HG02798 (cell line): Measurements from ENCODE around the gene RASGRP2.
"Not testable (repeated sequence)": the region's sequence is repeated elsewhere in the genome, so short reads cannot be mapped to it uniquely, and the experiment has no call there.

Source experiments
- ATAC-seq: cut with Tn5 transposase; IDR thresholded peaks from one replicate; pipeline ENCODE4 v1.9.1; 2021; ENCODE audit warnings: mild to moderate bottlenecking; ENCODE audit not compliant: unreplicated experiment, poor library complexity

RASGRP2 gene

GRCh38 chr11:64710418-64711137, 33.4 kb downstream of the RASGRP2 start:
- ATAC-seq = no peak

DNA sequence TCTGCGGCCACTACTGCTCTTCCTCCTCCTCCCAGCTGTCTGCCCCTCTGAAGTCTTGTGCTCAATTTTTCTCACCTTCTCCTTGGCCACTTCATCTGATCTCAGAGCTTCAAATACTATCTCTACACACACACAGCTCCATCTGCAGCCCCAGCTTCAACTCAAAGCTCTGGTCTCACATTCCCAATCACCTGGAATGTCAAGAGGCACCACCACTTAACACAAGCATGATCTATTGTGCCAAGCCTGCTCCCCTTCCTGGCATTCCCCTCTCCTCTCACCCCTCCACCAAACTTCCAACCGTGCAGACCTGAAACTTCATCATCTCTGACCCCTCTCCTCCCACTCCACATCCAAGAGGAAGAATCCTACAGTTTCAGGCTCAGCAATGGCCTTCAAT, 38.4 kb downstream of the RASGRP2 start:
- no peak for ATAC-seq

- no peak for ATAC-seq
Measured at GRCh38 chr11:64703048-64703447, 40.9 kb downstream of the RASGRP2 start.

- not testable (repeated sequence) for ATAC-seq
Measured at GRCh38 chr11:64701956-64702355, 42.0 kb downstream of the RASGRP2 start.

- no peak for ATAC-seq
Measured at GRCh38 chr11:64698427-64698826, 45.5 kb downstream of the RASGRP2 start.

DNA sequence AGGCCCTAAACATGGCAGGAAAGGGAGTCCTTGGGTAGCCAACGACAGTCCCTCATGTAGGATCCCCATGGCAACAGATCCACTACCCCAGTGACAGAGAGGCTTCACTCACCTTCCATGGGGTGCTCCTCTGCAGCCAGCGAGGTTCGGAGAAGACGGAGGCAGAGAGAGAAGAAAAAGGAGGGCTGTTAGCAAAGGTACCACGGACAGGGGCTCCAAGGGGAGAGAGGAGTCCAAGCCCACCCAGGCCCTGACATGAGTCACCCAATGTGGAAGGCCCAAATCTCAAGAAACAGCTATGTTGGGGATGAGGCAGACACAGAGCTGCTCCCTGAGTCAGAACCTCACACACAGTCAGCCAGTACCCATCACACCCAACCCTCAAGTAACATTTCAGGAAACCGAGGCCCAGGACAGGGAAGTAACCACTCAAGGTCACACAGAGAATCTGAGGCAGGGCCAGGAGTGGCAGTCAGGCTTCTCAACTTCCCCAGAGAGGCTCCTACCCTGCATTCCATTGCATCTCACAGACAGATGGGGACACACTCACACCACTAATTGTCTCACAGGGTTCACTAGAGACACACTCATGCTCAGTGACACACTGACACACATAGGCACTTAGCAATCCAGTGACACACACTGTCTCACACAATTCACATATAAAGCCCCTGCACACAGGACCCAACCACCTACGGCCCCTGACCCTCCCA, 46.1 kb downstream of the RASGRP2 start:
- no peak for ATAC-seq

- ATAC-seq = no peak
Measured at GRCh38 chr11:64696045-64696444, 47.9 kb downstream of the RASGRP2 start.

- no peak for ATAC-seq
Measured at GRCh38 chr11:64695548-64695947, 48.4 kb downstream of the RASGRP2 start.

- ATAC-seq = no peak
Measured at GRCh38 chr11:64694821-64695365, 49.0 kb downstream of the RASGRP2 start.

DNA sequence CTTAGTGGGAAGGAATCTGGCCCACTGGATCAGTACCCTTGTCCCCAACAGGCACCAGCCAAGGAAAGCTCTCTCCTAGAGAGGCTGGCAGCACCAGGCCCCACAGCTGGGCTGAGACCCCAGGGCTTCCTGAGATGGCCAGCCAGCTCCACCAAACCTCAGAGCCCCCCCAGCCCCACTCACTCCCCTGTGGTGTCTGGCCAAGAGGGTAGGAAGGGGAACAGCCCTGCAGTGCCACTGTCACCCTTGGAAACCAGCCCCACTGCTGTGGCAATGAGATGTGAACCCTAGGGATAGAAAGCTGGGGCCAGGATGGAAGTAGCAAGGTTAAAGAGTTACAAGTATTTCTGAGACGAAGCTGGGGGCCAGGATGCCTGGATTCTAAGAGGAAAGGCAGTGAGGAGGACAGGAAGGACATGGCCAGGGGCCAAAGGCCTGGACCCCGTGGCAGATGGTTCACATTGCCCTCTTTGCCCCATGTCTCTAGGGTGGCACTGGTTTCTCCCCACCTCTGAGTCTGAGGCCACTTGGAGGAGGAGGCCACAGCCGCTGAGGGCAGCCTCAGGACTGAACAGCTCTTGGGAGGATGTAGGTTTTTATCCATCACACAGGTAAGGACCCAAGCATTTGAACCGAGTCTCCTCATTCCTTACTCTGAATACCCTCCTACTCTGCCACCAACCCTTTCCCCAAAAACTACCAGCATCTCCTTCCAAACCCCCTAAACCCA, 49.8 kb downstream of the RASGRP2 start:
- ATAC-seq = no peak

DNA sequence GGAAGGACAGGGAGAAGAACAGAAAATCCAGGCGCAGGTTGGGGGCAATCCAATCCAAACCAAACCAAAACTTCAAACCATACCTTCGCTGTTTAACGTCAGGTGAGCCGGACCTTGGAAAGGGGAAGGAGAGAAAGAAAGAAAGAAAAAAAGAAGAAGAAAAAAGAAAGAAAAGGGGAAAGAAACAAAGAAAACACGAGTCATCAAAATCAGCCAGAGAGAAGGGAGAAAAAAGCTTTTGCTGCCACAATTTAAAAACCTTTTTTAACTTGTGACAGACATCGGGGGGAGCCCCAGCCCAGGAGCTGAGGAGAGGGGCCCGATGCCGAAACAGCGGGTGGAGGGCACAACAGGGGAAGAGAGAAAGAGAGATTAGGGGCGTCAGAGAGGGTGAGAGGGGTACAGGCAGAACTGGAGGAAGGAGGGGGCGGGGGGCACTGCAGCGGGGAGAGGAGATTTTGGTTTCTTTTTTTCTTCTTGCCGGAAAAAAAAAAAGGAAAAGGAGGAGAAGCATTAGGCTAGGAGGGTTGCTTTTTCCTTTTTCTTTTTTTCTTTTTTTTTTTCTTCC, 51.1 kb downstream of the RASGRP2 start:
- ATAC-seq = no peak

DNA sequence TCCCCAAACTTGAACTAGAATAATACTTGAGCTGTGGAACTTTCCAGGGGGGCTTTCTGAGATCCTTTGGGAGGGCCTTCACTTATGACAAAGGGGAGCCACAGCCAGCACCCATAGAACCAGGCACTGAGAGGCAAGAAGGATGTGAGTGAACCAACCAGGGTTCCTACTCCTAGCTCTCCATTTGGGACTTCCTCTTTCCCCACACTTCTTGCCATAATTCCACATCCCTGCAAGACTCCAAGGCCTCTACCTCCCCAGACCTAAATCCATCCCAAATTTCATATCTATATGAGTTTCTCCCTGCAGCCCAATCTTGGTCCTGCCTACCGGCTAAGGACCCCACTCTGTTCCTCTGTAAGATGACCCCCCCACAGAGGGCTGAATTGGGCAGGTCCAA, 52.4 kb downstream of the RASGRP2 start:
- no peak for ATAC-seq

- no peak for ATAC-seq
Measured at GRCh38 chr11:64690235-64690634, 53.7 kb downstream of the RASGRP2 start.

GRCh38 chr11:64688534-64688982, 55.4 kb downstream of the RASGRP2 start:
- peak; percentile 80 for ATAC-seq

- no peak for ATAC-seq
Measured at GRCh38 chr11:64687643-64688533, 56.1 kb downstream of the RASGRP2 start.

DNA sequence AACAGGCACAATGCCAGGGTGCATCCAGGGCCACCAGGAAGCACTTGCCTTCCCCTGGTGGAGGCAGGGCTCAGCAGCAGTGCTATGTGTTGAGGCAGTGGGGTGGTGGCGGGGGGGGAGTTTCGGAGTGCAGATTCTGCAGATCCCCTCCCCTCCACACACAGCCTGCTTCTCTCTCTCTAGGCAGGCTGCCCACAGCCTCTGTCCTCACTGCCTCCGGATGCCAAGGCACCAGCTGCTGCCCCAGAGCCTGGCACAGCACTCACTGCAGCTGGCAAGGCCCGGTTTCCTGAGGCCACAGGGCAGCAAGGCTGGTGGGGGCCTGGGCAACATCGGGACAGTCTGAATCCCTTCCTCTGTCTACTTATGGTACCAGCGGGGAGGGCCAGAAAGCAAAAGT, 56.7 kb downstream of the RASGRP2 start:
- no peak for ATAC-seq

GRCh38 chr11:64686466-64687170, 57.3 kb downstream of the RASGRP2 start:
- no peak for ATAC-seq

- ATAC-seq = no peak
Measured at GRCh38 chr11:64685536-64685935, 58.4 kb downstream of the RASGRP2 start.

- no peak for ATAC-seq
Measured at GRCh38 chr11:64684357-64684756, 59.6 kb downstream of the RASGRP2 start.
